Psoas muscle (tissue), 8 donors: ENCODE data around the gene LRIT1. TPM values are rescaled to one million over a fixed set of nuclear protein-coding genes. Genes with fewer than 3 reads are reported as not detected.

Source experiments
- ATAC-seq, 4 donors: fragments of 200-7000 bp; cut with Tn5 transposase; one replicate each; pipeline ENCODE4 v1.9.1; 2020; ENCODE audit warnings: moderate library complexity in 3 of 4, mild to moderate bottlenecking in 2 of 4
- DNase-seq, 2 donors: peaks; one replicate each; pipeline ENCODE4 v3.0.0-alpha.2; 2020
- H3K27ac ChIP-seq: fragments of 200-600 bp; one replicate; pipeline ENCODE4 v1.8.0; 2022
- H3K27me3 ChIP-seq, 3 donors: fragments of 200-600 bp in 1 of 3; one replicate each; pipeline versions ENCODE4 v1.6.1 to v1.8.0; 2013 to 2022; ENCODE audit warnings: low read length in 2 of 3, mild to moderate bottlenecking in 2 of 3, moderate library complexity in 1 of 3; ENCODE audit not compliant: insufficient read depth in 3 of 3
- H3K36me3 ChIP-seq, 2 donors: fragments of 200-600 bp in 1 of 2; one replicate each; pipeline versions ENCODE4 v1.6.1 to v1.8.0; 2013 to 2022; ENCODE audit warnings: low read depth in 1 of 2, mild to moderate bottlenecking in 1 of 2, moderate library complexity in 1 of 2; ENCODE audit not compliant: insufficient read depth in 1 of 2
- H3K4me1 ChIP-seq: fragments of 200-600 bp; one replicate; pipeline ENCODE4 v1.8.0; 2022
- H3K4me3 ChIP-seq: fragments of 200-600 bp; one replicate; pipeline ENCODE4 v1.8.0; 2022; ENCODE audit warnings: mild to moderate bottlenecking
- H3K9me3 ChIP-seq: fragments of 200-600 bp; one replicate; pipeline ENCODE4 v1.8.0; 2022
- CTCF ChIP-seq: fragments of 200-600 bp; IDR thresholded peaks from one replicate; pipeline ENCODE4 v1.8.0; 2022; ENCODE audit warnings: antibody characterized with exemption
- WGBS, 3 donors: extraction: QIAGEN DNeasy Blood & Tissue Kit; methylation state at CpG; one replicate each; pipeline versions ENCODE4 v1.1.6 to v1.1.7; 2013; 5-methylcytosine and 5-hydroxymethylcytosine counted together
- intact Hi-C, 2 donors: fragments of 100-400 bp; cut with DNase I; formaldehyde crosslinking; loops; one replicate each; pipeline versions ENCODE4 v1.11.0 to v1.14.2; 2022
- long read RNA-seq, 2 donors: library from polyadenylated mRNA; unstranded; transcript quantifications; one replicate each; pipeline ENCODE4 v2.0.0, GENCODE V29; 2021
- polyA plus RNA-seq, 3 donors: library from polyadenylated mRNA; stranded (reverse); fragments of 200-250 nt; gene quantifications; one replicate each; pipeline ENCODE4 v1.2.3, GENCODE V29; 2013
- total RNA-seq, 4 donors: library from RNA; stranded (reverse); fragmentation: NEBNext Ultra II Directional in 2 of 4; extraction: Animal tissue kit (Norgen Biotek cat#: 25700) in 2 of 4; gene quantifications; one replicate each; pipeline versions ENCODE4 v1.2.1 to v1.2.4, GENCODE V29; 2021 to 2023
- donor health status: healthy with polysubstance abuse.
- donor health status: DM: no; HTN: no; CAD: no; lungs with moderate emphysema.
- donor health status: Bipolar disorder and iron deficiency.
- donor health status: healthy.
- donor health status: DM: yes; HTN: yes; CAD: no.
- donor health status: DM: no; HTN: no; CAD: no.
- donor health status: DM: no; HTN: no; CAD: no.
- donor health status: DM: yes; HTN: yes; CAD: no.

The LRIT1 gene, protein sequence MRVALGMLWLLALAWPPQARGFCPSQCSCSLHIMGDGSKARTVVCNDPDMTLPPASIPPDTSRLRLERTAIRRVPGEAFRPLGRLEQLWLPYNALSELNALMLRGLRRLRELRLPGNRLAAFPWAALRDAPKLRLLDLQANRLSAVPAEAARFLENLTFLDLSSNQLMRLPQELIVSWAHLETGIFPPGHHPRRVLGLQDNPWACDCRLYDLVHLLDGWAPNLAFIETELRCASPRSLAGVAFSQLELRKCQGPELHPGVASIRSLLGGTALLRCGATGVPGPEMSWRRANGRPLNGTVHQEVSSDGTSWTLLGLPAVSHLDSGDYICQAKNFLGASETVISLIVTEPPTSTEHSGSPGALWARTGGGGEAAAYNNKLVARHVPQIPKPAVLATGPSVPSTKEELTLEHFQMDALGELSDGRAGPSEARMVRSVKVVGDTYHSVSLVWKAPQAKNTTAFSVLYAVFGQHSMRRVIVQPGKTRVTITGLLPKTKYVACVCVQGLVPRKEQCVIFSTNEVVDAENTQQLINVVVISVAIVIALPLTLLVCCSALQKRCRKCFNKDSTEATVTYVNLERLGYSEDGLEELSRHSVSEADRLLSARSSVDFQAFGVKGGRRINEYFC
- total RNA-seq (not detected), polyA plus RNA-seq (not detected)
- long read RNA-seq, donor 1: 0 reads
- long read RNA-seq, donor 2: 0 reads

DNA sequence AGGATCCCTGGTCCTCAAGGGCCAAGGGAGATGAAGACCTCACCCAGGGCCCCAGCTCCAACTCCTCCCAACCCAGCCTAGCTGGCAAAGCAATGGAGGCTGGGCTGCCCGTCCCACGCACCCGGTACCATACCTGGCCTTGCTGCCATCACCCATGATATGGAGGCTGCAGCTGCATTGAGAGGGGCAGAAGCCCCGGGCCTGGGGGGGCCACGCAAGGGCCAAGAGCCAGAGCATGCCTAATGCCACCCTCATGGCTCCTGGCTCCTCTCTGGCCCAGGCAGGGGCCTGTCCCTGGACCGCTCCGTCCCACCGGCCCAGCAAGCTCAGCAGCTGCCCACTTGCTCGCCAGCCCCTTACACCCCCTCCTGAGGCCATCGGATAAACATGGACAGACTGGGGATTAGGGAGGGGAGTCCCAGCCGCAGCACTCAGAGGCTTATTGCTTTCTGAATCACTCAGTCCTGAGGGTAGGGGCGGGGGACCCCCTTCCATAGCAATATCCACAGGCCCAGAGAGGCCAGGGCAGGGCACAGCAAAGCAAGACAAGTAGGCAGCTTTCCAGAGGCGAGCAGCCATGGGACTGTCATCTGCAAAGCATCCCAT, at the start of gene LRIT1:
Gene LRIT1, minus strand, starts transcription at position 362 of the 606 bp plus-strand sequence. Its CDS starts 107 bp downstream, at position 255.
- intact Hi-C loops: no loop called here
- 63 to 77% (median 65%) methylated on average over 13 of the region's 13 CpGs for WGBS, 3 donors

DNA sequence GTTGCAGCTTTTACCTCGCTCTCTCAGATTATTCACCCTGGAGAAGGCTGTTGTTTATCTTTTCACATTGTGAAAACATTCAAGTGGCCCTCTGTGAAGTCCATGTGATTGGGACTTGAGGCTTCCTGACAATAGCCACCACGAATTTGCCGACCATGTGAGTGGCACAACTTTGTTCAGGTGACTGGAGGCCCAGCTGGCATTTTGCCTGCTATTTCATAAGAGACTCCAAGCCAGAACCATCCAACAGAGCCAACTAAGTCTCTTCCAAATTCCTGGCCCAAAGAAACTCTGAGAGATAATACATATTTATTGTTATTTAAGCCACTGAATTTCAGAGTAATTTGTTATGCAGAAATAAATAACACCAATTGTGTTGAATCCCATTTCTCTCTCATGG, 48.9 kb upstream of the LRIT1 start:
- WGBS, 3 donors: 52 to 63% (median 56%) methylated on average over 3 of the region's 3 CpGs
- H3K36me3 ChIP-seq: no peaks in the 10 kb centered on the region
- H3K4me3 ChIP-seq: no peak overlapping the region
- ATAC-seq: no peak
- no peak for TF ChIP-seq CTCF
- no peak overlapping the region for H3K27ac ChIP-seq
- H3K4me1 ChIP-seq: no peaks in the 10 kb centered on the region
- no peaks in the 10 kb centered on the region for H3K9me3 ChIP-seq
- H3K27me3 ChIP-seq: peaks cover 0 to 4% (median 0%) of the 10 kb centered on the region in 3 donors
- DNase-seq: no peak
- intact Hi-C loops: no loop called here

More for the DNA sequence above, at the start of gene LRIT1:
- H3K9me3 ChIP-seq: no peaks in the 10 kb centered on the region
- H3K4me3 ChIP-seq: no peak within 1 kb of the TSS
- DNase-seq (no peak), ATAC-seq (no peak)
- H3K36me3 ChIP-seq: no peaks in the 10 kb centered on the region
- no peak for TF ChIP-seq CTCF
- no peak within 1 kb of the TSS for H3K27ac ChIP-seq
- peaks cover 0 to 10% (median 0%) of the 10 kb centered on the region in 3 donors for H3K27me3 ChIP-seq
- H3K4me1 ChIP-seq: no peaks in the 10 kb centered on the region

GRCh38 chr10:84289521-84290200, 48.3 kb upstream of the LRIT1 start:
- Histone ChIP-seq H3K4me1 (no peaks in the 10 kb centered on the region), H3K36me3 (no peaks in the 10 kb centered on the region), H3K9me3 (no peaks in the 10 kb centered on the region), H3K27me3 (peaks cover 0 to 4% (median 0%) of the 10 kb centered on the region in 3 donors), H3K27ac (no peak overlapping the region), H3K4me3 (no peak overlapping the region)
- intact Hi-C loops: no loop called here
- TF ChIP-seq CTCF: no peak
- DNase-seq (no peak), ATAC-seq (no peak)
- 55 to 59% (median 58%) methylated on average over 1 of the region's 1 CpG for WGBS, 3 donors

DNA sequence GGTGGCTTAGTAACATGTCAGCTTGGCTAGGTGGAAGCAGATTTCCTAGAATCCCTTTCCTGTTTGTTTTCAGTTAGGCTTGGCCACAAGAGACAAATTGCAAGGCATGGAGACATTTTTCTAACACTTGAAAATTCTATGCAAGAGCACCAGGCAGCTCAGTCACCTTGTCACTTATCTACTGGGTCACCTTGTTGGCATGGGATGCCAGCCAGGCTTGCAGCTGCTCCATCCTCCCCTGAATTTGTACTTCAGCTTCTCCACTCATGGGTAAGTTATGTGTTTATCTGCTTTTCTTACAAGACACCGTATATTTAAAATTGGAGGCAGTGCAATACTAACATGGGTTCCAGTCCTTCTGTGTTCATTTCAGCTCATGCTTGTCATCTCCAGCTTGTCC, 46.8 kb upstream of the LRIT1 start:
- TF ChIP-seq CTCF: no peak
- no peak for DNase-seq
- Histone ChIP-seq H3K36me3 (no peaks in the 10 kb centered on the region), H3K27ac (no peak overlapping the region), H3K4me3 (no peak overlapping the region), H3K27me3 (peaks cover 0 to 4% (median 0%) of the 10 kb centered on the region in 3 donors), H3K9me3 (no peaks in the 10 kb centered on the region), H3K4me1 (no peaks in the 10 kb centered on the region)
- intact Hi-C loops: no loop called here
- ATAC-seq: no peak
- WGBS, 3 donors: 89 to 96% (median 92%) methylated on average over 1 of the region's 1 CpG
